Right lobe of liver (tissue), 6 donors: Measurements from ENCODE around the gene INO80C. TPM values are rescaled to one million over a fixed set of nuclear protein-coding genes. Genes with fewer than 3 reads are reported as not detected.

Experiments used
- ATAC-seq, 4 donors: fragments of 200-7000 bp; cut with Tn5 transposase; one replicate each; pipeline ENCODE4 v1.9.1; 2020; ENCODE audit warnings: mild to moderate bottlenecking in 4 of 4, moderate library complexity in 4 of 4
- DNase-seq, 3 donors: peaks; one replicate each; pipeline ENCODE4 v3.0.0-alpha.2; 2020
- H3K27ac ChIP-seq, 3 donors: fragments of 200-600 bp; one replicate each; pipeline ENCODE4 v1.8.0; 2022
- H3K27me3 ChIP-seq, 2 donors: fragments of 200-600 bp; one replicate each; pipeline ENCODE4 v1.8.0; 2022
- H3K36me3 ChIP-seq, 4 donors: fragments of 200-600 bp; sonication (generic) in 1 of 4; one replicate each; pipeline versions ENCODE4 v1.5.1 to v1.8.0; 2017 to 2022; ENCODE audit warnings: control low read depth in 1 of 4
- H3K4me1 ChIP-seq, 4 donors: fragments of 200-600 bp; sonication (generic) in 1 of 4; one replicate each; pipeline versions ENCODE4 v1.5.1 to v1.8.0; 2017 to 2022; ENCODE audit warnings: control low read depth in 1 of 4
- H3K4me3 ChIP-seq, 3 donors: fragments of 200-600 bp; one replicate each; pipeline ENCODE4 v1.8.0; 2022
- H3K9me3 ChIP-seq, 4 donors: fragments of 200-600 bp; sonication (generic) in 1 of 4; one replicate each; pipeline versions ENCODE4 v1.5.1 to v1.8.0; 2017 to 2022; ENCODE audit warnings: control low read depth in 1 of 4
- POLR2A ChIP-seq: fragments of 450-650 bp; IDR thresholded peaks from one replicate; pipeline ENCODE4 v1.6.1; 2017; ENCODE audit warnings: antibody characterized with exemption, mild to moderate bottlenecking
- WGBS: methylation state at CpG from one replicate; pipeline ENCODE4 v1.1.6; 2018; ENCODE audit warnings: low coverage, low lambda C conversion rate; ENCODE audit not compliant: insufficient coverage; ENCODE audit errors: missing lambda C conversion rate; 5-methylcytosine and 5-hydroxymethylcytosine counted together
- intact Hi-C, 2 donors: fragments of 100-400 bp; cut with DNase I; formaldehyde crosslinking; loops; one replicate each; pipeline versions ENCODE4 v1.11.2 to v1.14.1; 2022
- total RNA-seq, 6 experiments: library from RNA; depleted of rRNA in 2 of 6; stranded (reverse); fragments of >200 nt in 2 of 6; fragmentation: NEBNext Ultra II Directional in 3 of 6; extraction: Animal tissue kit (Norgen Biotek cat#: 25700) in 3 of 6; gene quantifications; one replicate each; pipeline versions ENCODE4 v1.1.0 to v1.2.4, GENCODE V29; 2016 to 2023
- TF ChIP-seq, protein P1 (sequence below), 4 donors: fragments of 200-600 bp in 3 of 4; fragments of 450-650 bp in 1 of 4; IDR thresholded peaks; one replicate each; pipeline versions ENCODE4 v1.5.1 to v1.8.0; 2016 to 2022; ENCODE audit warnings: antibody characterized with exemption in 4 of 4, mild to moderate bottlenecking in 2 of 4
- donor health status: DM: no; HTN: yes; CAD: no.
- donor health status: DM: no; HTN: no; CAD: no.
- donor health status: DM: no; HTN: no; CAD: no.
- donor health status: DM: no; HTN: yes; CAD: no.
- donor health status: DM: no; HTN: yes; CAD: no.

The INO80C gene
- total RNA-seq, 6 experiments from 2014 or later = 6.4 to 12.7 (median 9.7) TPM

DNA sequence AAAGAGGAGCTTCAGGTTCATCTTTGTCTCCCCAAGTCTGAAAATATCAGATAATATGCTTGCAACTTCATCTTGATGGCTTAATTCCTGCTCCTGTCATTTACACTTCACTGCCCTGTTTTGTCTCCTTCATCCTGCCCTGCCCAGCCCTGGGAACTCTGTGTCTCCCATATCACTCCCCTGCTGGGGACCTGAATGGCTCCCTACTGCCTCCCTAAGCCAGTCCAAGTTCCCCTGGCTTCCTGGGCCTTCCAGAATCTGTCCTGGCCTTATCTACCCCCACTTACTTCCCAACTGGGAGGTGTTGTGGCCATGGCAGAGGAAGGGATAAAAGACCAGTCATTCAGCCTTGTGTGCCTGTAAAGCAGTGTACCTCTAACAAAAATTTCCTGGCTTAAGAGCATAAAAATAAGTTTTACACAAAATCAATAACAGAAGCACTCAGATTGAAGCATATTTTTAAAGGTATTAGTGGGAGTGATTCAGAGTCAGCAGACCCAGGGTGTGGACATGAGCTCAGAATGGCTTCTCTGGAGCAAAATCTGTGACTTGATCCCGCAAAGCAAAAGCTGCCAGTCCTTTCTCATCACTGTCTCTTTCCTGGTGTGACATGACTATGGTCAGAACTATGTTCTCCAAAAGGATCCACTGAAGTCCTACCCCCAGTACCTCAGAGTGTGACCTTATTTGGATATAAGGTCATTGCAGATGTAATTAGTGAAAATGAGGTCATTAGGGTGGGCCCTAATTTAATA lies 59.1 kb downstream of the INO80C start:
- no peak for DNase-seq
- intact Hi-C loops = no loop called here
- H3K9me3 ChIP-seq = no peaks in the 10 kb centered on the region
- H3K4me3 ChIP-seq = no peak overlapping the region
- WGBS = 70% methylated on average over 1 of the region's 1 CpG
- no peaks in the 10 kb centered on the region for H3K4me1 ChIP-seq
- no peak for ATAC-seq
- TF ChIP-seq POLR2A = no peak
- TF ChIP-seq, protein P1, sequence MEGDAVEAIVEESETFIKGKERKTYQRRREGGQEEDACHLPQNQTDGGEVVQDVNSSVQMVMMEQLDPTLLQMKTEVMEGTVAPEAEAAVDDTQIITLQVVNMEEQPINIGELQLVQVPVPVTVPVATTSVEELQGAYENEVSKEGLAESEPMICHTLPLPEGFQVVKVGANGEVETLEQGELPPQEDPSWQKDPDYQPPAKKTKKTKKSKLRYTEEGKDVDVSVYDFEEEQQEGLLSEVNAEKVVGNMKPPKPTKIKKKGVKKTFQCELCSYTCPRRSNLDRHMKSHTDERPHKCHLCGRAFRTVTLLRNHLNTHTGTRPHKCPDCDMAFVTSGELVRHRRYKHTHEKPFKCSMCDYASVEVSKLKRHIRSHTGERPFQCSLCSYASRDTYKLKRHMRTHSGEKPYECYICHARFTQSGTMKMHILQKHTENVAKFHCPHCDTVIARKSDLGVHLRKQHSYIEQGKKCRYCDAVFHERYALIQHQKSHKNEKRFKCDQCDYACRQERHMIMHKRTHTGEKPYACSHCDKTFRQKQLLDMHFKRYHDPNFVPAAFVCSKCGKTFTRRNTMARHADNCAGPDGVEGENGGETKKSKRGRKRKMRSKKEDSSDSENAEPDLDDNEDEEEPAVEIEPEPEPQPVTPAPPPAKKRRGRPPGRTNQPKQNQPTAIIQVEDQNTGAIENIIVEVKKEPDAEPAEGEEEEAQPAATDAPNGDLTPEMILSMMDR (IDR thresholded peaks at IDR 0.05) = no peak
- H3K27me3 ChIP-seq = no peaks in the 10 kb centered on the region
- no peaks in the 10 kb centered on the region for H3K36me3 ChIP-seq
- H3K27ac ChIP-seq = no peak overlapping the region

DNA sequence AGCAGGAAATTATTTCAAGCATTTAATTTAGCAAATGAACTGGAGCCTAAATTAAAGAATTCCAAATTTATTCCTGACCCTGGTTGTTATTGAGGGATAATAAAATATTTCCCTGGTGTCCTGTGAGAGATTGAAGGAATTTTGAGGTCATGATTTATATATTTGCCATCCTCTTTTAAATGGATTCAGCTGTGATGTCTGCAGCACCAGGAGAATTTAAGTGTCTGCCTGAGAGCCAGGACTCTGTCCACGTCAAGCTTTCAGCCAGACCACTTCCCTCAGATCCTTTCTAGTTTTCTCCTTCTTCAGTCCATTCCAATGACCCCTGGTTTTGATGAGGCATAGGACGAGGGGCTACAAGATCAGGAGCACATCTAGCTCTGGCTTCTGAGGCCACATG lies 59.9 kb downstream of the INO80C start:
- 62% methylated on average over 2 of the region's 2 CpGs for WGBS
- H3K36me3 ChIP-seq = no peaks in the 10 kb centered on the region
- intact Hi-C loops = no loop called here
- H3K4me1 ChIP-seq = no peaks in the 10 kb centered on the region
- DNase-seq (no peak), ATAC-seq (no peak)
- no peak overlapping the region for H3K27ac ChIP-seq
- no peaks in the 10 kb centered on the region for H3K27me3 ChIP-seq
- TF ChIP-seq POLR2A = no peak
- TF ChIP-seq, protein P1 (IDR thresholded peaks at IDR 0.05) = no peak
- H3K4me3 ChIP-seq = no peak overlapping the region
- no peaks in the 10 kb centered on the region for H3K9me3 ChIP-seq

DNA sequence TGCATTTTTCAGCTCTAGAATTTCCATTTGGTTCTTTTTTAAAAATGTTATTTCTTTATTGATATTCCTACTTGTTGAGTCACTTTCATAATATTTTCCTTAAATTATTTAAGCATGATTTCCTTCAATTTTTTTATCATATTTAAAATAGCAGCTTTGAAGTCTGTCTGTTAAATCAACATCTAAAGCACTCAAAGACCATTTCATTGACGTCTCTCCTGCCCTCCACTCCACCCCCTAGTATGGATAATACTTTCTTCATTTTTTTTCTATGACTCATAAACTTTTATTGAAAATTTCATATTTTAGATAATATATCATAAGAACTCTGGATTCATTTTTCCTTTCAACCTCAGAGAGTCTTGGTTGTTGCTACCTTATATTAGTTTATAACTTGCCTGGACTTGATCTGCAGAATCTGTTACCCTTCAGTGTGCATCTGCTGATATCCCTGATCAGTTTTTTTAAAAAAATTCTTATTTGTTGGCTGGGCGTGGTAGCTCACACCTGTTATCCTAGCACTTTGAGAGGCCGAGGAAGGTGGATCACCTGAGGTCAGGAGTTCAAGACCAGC lies 61.6 kb downstream of the INO80C start:
- H3K27me3 ChIP-seq = no peaks in the 10 kb centered on the region
- H3K27ac ChIP-seq = no peak overlapping the region
- H3K36me3 ChIP-seq = no peaks in the 10 kb centered on the region
- WGBS = 54% methylated on average over 3 of the region's 3 CpGs
- DNase-seq = no peak
- TF ChIP-seq POLR2A = no peak
- TF ChIP-seq, protein P1 (IDR thresholded peaks at IDR 0.05) = no peak
- intact Hi-C loops = no loop called here
- H3K4me1 ChIP-seq = no peaks in the 10 kb centered on the region
- H3K4me3 ChIP-seq = no peak overlapping the region
- no peak for ATAC-seq
- no peaks in the 10 kb centered on the region for H3K9me3 ChIP-seq

DNA sequence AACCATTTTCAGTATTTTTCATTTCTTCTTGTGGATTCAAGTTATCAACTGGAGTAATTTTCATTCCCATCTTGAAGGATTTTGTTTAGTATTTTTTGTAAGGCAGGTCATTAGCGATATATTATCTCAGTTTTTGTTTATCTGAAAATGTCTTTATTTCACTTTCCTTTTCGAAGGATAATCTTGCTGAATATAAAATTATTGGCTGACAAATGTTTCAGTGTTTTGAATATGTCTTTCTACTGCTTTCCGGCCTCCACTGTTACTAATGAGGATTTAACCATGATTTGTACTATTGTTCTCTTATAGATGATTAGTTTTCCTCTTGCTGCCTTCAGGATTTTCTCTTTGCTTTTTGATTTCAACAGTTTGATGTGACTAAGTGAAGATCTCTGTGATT lies 62.4 kb downstream of the INO80C start:
- WGBS = 83% methylated on average over 2 of the region's 3 CpGs
- H3K27me3 ChIP-seq = no peaks in the 10 kb centered on the region
- no peak overlapping the region for H3K4me3 ChIP-seq
- H3K9me3 ChIP-seq = no peaks in the 10 kb centered on the region
- DNase-seq (no peak), ATAC-seq (no peak)
- TF ChIP-seq, protein P1 (IDR thresholded peaks at IDR 0.05) = no peak
- TF ChIP-seq POLR2A = no peak
- intact Hi-C loops = no loop called here
- no peak overlapping the region for H3K27ac ChIP-seq
- H3K4me1 ChIP-seq = no peaks in the 10 kb centered on the region
- H3K36me3 ChIP-seq = no peaks in the 10 kb centered on the region
